ENCODE data around the gene ASB9.

- TF ChIP-seq HMGXB4 (CRISPR knock-in tag; IDR thresholded peaks at IDR 0.05; ENCODE audit: borderline replicate concordance) (no peak), ESRRA (IDR thresholded peaks at IDR 0.05; ENCODE audit: borderline replicate concordance, low read length) (no peak), CBX2 (IDR thresholded peaks at IDR 0.05; ENCODE audit: borderline replicate concordance, low read depth) (no peak), PBX3 (IDR thresholded peaks at IDR 0.05) (no peak), ZC3H11A (IDR thresholded peaks at IDR 0.05) (no peak), CTCF (IDR thresholded peaks at IDR 0.05) (no peak), KDM1A (IDR thresholded peaks at IDR 0.05; ENCODE audit: low read depth) (no peak), CHD2 (IDR thresholded peaks at IDR 0.05; ENCODE audit: low read length, partially characterized antibody) (no peak), RAD21 (conservative IDR thresholded peaks at IDR 0.05 in 1 of 2, IDR thresholded peaks at IDR 0.05 in 1 of 2) (no peak)
These were observed 1.9 kb upstream of the ASB9 start for GRCh38 chrX:15271757-15272156.
